HEK293 (cell line): ENCODE measurements around the gene ZNF608.

Source experiments
- GFI1B ChIP-seq: fragments of 450-650 bp; formaldehyde crosslinking; IDR thresholded peaks from 2 replicates; pipeline ENCODE4 v1.5.1; 2016; ENCODE audit warnings: missing biosample characterization, missing genetic modification characterization
- KLF9 ChIP-seq: fragments of 450-650 bp; formaldehyde crosslinking; IDR thresholded peaks from 2 replicates; pipeline ENCODE4 v1.5.1; 2016; ENCODE audit warnings: missing biosample characterization, missing genetic modification characterization, low read depth
- PRDM6 ChIP-seq: fragments of 450-650 bp; formaldehyde crosslinking; IDR thresholded peaks from 2 replicates; pipeline ENCODE4 v1.5.1; 2017; ENCODE audit warnings: missing biosample characterization, missing genetic modification characterization
- SETDB1 ChIP-seq: IDR thresholded peaks from one replicate; pipeline ENCODE4 v1.6.1; 2017; ENCODE audit warnings: mild to moderate bottlenecking, low read length, moderate library complexity, mixed read lengths; ENCODE audit not compliant: insufficient read length
- ZFHX2 ChIP-seq: fragments of 450-650 bp; formaldehyde crosslinking; conservative IDR thresholded peaks from 2 replicates; pipeline ENCODE4 v1.5.1; 2016; ENCODE audit warnings: missing biosample characterization, missing genetic modification characterization
- ZFP41 ChIP-seq: fragments of 450-650 bp; formaldehyde crosslinking; IDR thresholded peaks from 2 replicates; pipeline ENCODE4 v1.5.1; 2016; ENCODE audit warnings: missing biosample characterization, missing genetic modification characterization, borderline replicate concordance
- ZIC2 ChIP-seq: fragments of 450-650 bp; formaldehyde crosslinking; IDR thresholded peaks from 2 replicates; pipeline ENCODE4 v1.5.1; 2016; ENCODE audit warnings: missing biosample characterization, missing genetic modification characterization
- ZNF10 ChIP-seq: fragments of 450-650 bp; formaldehyde crosslinking; IDR thresholded peaks from 2 replicates; pipeline ENCODE4 v1.5.1; 2017; ENCODE audit warnings: missing biosample characterization, missing genetic modification characterization
- ZNF174 ChIP-seq: fragments of 450-650 bp; formaldehyde crosslinking; IDR thresholded peaks from 2 replicates; pipeline ENCODE4 v1.5.0; 2017; ENCODE audit warnings: missing biosample characterization, mild to moderate bottlenecking, missing genetic modification characterization
- ZNF175 ChIP-seq: fragments of 450-650 bp; formaldehyde crosslinking; IDR thresholded peaks from 2 replicates; pipeline ENCODE4 v1.5.1; 2016; ENCODE audit warnings: missing biosample characterization, missing genetic modification characterization
- ZNF184 ChIP-seq: fragments of 450-650 bp; IDR thresholded peaks from 2 replicates; pipeline ENCODE4 v1.5.1; 2018; ENCODE audit warnings: missing biosample characterization, mild to moderate bottlenecking, missing genetic modification characterization
- ZNF202 ChIP-seq: fragments of 450-650 bp; formaldehyde crosslinking; IDR thresholded peaks from 2 replicates; pipeline ENCODE4 v1.5.1; 2016; ENCODE audit warnings: missing biosample characterization, missing genetic modification characterization, borderline replicate concordance
- ZNF211 ChIP-seq: fragments of 450-650 bp; formaldehyde crosslinking; IDR thresholded peaks from 2 replicates; pipeline ENCODE4 v1.5.1; 2016; ENCODE audit warnings: low read depth, missing biosample characterization, missing genetic modification characterization
- ZNF23 ChIP-seq: fragments of 450-650 bp; formaldehyde crosslinking; IDR thresholded peaks from 2 replicates; pipeline ENCODE4 v1.5.1; 2016; ENCODE audit warnings: missing biosample characterization, missing genetic modification characterization, borderline replicate concordance
- ZNF239 ChIP-seq: fragments of 450-650 bp; formaldehyde crosslinking; IDR thresholded peaks from 2 replicates; pipeline ENCODE4 v1.5.1; 2016; ENCODE audit warnings: missing biosample characterization, missing genetic modification characterization
- ZNF24 ChIP-seq: fragments of 450-650 bp; formaldehyde crosslinking; IDR thresholded peaks from 2 replicates; pipeline ENCODE4 v1.5.1; 2016; ENCODE audit warnings: missing biosample characterization, missing genetic modification characterization
- ZNF335 ChIP-seq: fragments of 450-650 bp; formaldehyde crosslinking; conservative IDR thresholded peaks from 2 replicates; pipeline ENCODE4 v1.5.1; 2016; ENCODE audit warnings: missing biosample characterization, missing genetic modification characterization
- ZNF510 ChIP-seq: fragments of 450-650 bp; formaldehyde crosslinking; IDR thresholded peaks from 2 replicates; pipeline ENCODE4 v1.5.1; 2018; ENCODE audit warnings: mild to moderate bottlenecking, missing genetic modification characterization, missing biosample characterization; ENCODE audit not compliant: insufficient replicate concordance
- ZNF555 ChIP-seq: fragments of 450-650 bp; formaldehyde crosslinking; conservative IDR thresholded peaks from 2 replicates; pipeline ENCODE4 v1.5.1; 2017; ENCODE audit warnings: missing biosample characterization, mild to moderate bottlenecking, missing genetic modification characterization, inconsistent platforms
- ZNF560 ChIP-seq: fragments of 450-650 bp; formaldehyde crosslinking; IDR thresholded peaks from 2 replicates; pipeline ENCODE4 v1.5.1; 2017; ENCODE audit warnings: missing biosample characterization, missing genetic modification characterization, borderline replicate concordance
- ZNF664 ChIP-seq: fragments of 450-650 bp; formaldehyde crosslinking; IDR thresholded peaks from 2 replicates; pipeline ENCODE4 v1.5.1; 2016; ENCODE audit warnings: missing biosample characterization, missing genetic modification characterization
- ZNF76 ChIP-seq: fragments of 450-650 bp; formaldehyde crosslinking; IDR thresholded peaks from 2 replicates; pipeline ENCODE4; 2016; ENCODE audit warnings: low read depth, missing biosample characterization, missing genetic modification characterization, borderline replicate concordance
- ZNF777 ChIP-seq: fragments of 450-650 bp; formaldehyde crosslinking; IDR thresholded peaks from 2 replicates; pipeline ENCODE4 v1.5.1; 2017; ENCODE audit warnings: missing biosample characterization, missing genetic modification characterization, borderline replicate concordance
- TF ChIP-seq, protein P1 (sequence below): fragments of 450-650 bp; formaldehyde crosslinking; IDR thresholded peaks from 2 replicates; pipeline ENCODE4 v1.5.1; 2016; ENCODE audit warnings: missing biosample characterization, missing genetic modification characterization
- TF ChIP-seq, protein P2 (sequence below): fragments of 450-650 bp; formaldehyde crosslinking; IDR thresholded peaks from 2 replicates; pipeline ENCODE4 v1.5.1; 2016; ENCODE audit warnings: missing biosample characterization, missing genetic modification characterization
- TF ChIP-seq, protein P3 (sequence below): fragments of 450-650 bp; formaldehyde crosslinking; IDR thresholded peaks from 2 replicates; pipeline ENCODE4 v1.5.1; 2016; ENCODE audit warnings: missing biosample characterization, missing genetic modification characterization
- TF ChIP-seq, protein P4 (sequence below): fragments of 450-650 bp; formaldehyde crosslinking; IDR thresholded peaks from 2 replicates; pipeline ENCODE4 v1.5.1; 2017; ENCODE audit warnings: missing biosample characterization, mild to moderate bottlenecking, missing genetic modification characterization, moderate library complexity
- TF ChIP-seq, protein P5 (sequence below): fragments of 450-650 bp; formaldehyde crosslinking; IDR thresholded peaks from 2 replicates; pipeline ENCODE4 v1.5.1; 2016; ENCODE audit warnings: missing biosample characterization, missing genetic modification characterization

ZNF608 gene

DNA sequence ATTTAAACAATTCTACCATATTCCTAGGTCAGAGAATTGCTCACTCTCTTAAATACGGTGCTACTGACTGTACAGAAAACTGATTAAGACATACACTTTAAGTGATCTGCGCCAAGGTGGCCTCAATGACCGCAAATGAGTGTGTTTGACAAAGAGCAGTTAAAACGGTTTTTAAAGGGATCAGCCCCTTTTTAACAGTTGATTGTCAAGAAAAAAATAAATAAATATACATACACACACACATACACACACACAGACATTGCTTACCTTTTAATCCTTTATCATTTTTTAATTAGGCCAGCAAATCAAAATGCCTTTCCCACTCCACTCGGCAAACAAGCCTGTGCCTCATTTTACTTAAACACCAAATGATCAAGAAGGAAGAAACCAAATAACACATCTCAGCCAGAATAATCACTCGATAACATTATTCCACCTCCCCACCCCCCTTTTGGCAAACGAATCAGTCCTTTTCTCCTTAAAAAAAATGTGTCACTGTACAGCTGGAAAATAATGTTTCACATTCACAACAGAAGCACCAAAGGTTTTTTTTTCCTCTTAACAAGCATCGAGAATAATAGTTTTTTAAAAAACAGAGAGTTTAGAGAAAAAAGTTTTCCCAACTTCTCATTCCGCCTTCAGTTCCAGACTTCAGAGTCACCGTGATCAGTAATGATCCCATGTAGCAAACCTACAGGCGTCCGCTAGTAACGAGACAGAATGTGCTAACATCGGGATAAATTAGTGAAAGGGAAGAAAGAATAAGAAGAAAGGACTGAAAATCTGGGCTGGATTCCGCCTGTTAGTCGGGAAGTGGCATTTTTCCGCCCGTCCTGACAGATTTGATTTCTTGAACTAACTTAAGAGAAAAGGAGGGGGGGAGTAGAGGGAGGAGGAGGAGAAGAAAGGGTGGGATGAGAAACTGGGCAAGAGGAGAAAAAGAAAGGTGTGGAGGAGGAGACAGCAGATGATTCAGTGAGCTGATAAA, at the start of gene ZNF608 (continued):
- TF ChIP-seq ZNF211 (tag by site-specific recombination) (no peak), SETDB1 (no peak), ZNF202 (tag by site-specific recombination) (no peak), GFI1B (tag by site-specific recombination) (peak; percentile 88), ZFHX2 (tag by site-specific recombination) (peak; percentile 70), ZFP41 (tag by site-specific recombination) (no peak), ZNF23 (tag by site-specific recombination) (no peak), ZNF560 (tag by site-specific recombination) (no peak), PRDM6 (peak; percentile 96), ZNF664 (tag by site-specific recombination) (peak; percentile 78), ZNF184 (0 out of 2 replicates have a peak, but pooled peaks have one; percentile 3), ZNF174 (tag by site-specific recombination) (no peak), ZNF335 (tag by site-specific recombination) (peak; percentile 29), ZNF76 (tag by site-specific recombination) (peak; percentile 18; the same call in 1 of the 2 replicates), ZNF24 (no peak), ZIC2 (tag by site-specific recombination) (no peak), ZNF175 (tag by site-specific recombination) (no peak), KLF9 (tag by site-specific recombination) (no peak; the same call in 1 of the 2 replicates), ZNF10 (tag by site-specific recombination) (no peak), ZNF510 (tag by site-specific recombination) (no peak), ZNF239 (tag by site-specific recombination) (no peak), ZNF777 (tag by site-specific recombination) (no peak), ZNF555 (no peak)
- TF ChIP-seq, protein P1, sequence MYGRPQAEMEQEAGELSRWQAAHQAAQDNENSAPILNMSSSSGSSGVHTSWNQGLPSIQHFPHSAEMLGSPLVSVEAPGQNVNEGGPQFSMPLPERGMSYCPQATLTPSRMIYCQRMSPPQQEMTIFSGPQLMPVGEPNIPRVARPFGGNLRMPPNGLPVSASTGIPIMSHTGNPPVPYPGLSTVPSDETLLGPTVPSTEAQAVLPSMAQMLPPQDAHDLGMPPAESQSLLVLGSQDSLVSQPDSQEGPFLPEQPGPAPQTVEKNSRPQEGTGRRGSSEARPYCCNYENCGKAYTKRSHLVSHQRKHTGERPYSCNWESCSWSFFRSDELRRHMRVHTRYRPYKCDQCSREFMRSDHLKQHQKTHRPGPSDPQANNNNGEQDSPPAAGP, result no peak
- TF ChIP-seq, protein P2, sequence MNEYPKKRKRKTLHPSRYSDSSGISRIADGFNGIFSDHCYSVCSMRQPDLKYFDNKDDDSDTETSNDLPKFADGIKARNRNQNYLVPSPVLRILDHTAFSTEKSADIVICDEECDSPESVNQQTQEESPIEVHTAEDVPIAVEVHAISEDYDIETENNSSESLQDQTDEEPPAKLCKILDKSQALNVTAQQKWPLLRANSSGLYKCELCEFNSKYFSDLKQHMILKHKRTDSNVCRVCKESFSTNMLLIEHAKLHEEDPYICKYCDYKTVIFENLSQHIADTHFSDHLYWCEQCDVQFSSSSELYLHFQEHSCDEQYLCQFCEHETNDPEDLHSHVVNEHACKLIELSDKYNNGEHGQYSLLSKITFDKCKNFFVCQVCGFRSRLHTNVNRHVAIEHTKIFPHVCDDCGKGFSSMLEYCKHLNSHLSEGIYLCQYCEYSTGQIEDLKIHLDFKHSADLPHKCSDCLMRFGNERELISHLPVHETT (tag by site-specific recombination), result peak; percentile 27; the same call in 1 of the 2 replicates
- TF ChIP-seq, protein P3, sequence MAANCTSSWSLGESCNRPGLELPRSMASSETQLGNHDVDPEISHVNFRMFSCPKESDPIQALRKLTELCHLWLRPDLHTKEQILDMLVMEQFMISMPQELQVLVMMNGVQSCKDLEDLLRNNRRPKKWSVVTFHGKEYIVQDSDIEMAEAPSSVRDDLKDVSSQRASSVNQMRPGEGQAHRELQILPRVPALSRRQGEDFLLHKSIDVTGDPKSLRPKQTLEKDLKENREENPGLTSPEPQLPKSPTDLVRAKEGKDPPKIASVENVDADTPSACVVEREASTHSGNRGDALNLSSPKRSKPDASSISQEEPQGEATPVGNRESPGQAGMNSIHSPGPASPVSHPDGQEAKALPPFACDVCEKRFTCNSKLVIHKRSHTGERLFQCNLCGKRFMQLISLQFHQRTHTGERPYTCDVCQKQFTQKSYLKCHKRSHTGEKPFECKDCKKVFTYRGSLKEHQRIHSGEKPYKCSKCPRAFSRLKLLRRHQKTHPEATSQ, result no peak
- TF ChIP-seq, protein P4, sequence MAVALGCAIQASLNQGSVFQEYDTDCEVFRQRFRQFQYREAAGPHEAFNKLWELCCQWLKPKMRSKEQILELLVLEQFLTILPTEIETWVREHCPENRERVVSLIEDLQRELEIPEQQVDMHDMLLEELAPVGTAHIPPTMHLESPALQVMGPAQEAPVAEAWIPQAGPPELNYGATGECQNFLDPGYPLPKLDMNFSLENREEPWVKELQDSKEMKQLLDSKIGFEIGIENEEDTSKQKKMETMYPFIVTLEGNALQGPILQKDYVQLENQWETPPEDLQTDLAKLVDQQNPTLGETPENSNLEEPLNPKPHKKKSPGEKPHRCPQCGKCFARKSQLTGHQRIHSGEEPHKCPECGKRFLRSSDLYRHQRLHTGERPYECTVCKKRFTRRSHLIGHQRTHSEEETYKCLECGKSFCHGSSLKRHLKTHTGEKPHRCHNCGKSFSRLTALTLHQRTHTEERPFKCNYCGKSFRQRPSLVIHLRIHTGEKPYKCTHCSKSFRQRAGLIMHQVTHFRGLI (tag by site-specific recombination), result peak; percentile 35; the same call in 1 of the 2 replicates
- TF ChIP-seq, protein P5, sequence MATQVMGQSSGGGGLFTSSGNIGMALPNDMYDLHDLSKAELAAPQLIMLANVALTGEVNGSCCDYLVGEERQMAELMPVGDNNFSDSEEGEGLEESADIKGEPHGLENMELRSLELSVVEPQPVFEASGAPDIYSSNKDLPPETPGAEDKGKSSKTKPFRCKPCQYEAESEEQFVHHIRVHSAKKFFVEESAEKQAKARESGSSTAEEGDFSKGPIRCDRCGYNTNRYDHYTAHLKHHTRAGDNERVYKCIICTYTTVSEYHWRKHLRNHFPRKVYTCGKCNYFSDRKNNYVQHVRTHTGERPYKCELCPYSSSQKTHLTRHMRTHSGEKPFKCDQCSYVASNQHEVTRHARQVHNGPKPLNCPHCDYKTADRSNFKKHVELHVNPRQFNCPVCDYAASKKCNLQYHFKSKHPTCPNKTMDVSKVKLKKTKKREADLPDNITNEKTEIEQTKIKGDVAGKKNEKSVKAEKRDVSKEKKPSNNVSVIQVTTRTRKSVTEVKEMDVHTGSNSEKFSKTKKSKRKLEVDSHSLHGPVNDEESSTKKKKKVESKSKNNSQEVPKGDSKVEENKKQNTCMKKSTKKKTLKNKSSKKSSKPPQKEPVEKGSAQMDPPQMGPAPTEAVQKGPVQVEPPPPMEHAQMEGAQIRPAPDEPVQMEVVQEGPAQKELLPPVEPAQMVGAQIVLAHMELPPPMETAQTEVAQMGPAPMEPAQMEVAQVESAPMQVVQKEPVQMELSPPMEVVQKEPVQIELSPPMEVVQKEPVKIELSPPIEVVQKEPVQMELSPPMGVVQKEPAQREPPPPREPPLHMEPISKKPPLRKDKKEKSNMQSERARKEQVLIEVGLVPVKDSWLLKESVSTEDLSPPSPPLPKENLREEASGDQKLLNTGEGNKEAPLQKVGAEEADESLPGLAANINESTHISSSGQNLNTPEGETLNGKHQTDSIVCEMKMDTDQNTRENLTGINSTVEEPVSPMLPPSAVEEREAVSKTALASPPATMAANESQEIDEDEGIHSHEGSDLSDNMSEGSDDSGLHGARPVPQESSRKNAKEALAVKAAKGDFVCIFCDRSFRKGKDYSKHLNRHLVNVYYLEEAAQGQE (tag by site-specific recombination), result no peak
